ENCODE measurements around the gene NUDT13. TPM values are rescaled to one million over a fixed set of nuclear protein-coding genes. Genes with fewer than 3 reads are reported as not detected.
"Not testable (repeated sequence)": the region's sequence is repeated elsewhere in the genome, so short reads cannot be mapped to it uniquely, and the experiment has no call there.

The NUDT13 gene
- total RNA-seq, 2 experiments from 2014 or later = 1.3 TPM

DNA sequence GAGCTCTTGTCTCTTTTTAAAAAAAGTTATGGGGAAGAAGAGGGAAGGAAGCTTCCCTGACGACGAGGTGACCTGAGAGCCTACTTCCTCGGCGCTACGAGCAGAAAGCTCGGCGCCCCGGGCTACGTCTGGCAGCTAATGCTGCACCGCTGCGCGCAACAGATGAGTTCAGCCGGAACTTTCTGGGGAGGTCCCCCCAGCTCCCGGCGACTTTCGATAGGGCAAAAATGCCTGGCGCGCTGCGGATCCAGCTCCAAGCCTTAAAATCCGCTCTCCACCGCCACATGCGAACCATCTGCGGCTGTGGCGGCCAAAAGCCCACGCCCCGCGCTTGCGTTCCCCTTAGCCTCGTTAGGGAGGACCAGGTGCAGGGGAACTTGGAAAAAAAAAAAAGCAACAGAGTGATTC lies 14.2 kb upstream of the NUDT13 start:
- CTCF ChIA-PET = interaction anchor here (0.7 to 1.5 kb wide), 5 partner anchors 19 to 981 kb away, joined by 3 to 6 read pairs (median 4); partner anchors contain the start of gene FAM149B1
- POLR2A ChIA-PET = interaction anchor here (0.6 to 2.5 kb wide), 14 partner anchors 12 to 823 kb away, joined by 3 to 17 read pairs (median 5); partner anchors contain the start of genes DNAJC9, ECD, FAM149B1 and MCU

GRCh38 chr10:73096449-73097304 lies 13.6 kb upstream of the NUDT13 start, which contains the start of gene P4HA1:
P4HA1 (minus strand) TSS chr10:73096866; CDS start chr10:73074883, 21,983 bp downstream.
- ChIA-PET CTCF (interaction anchor here (0.6 to 1.5 kb wide), 10 partner anchors 14 to 981 kb away, joined by 3 to 6 read pairs (median 4); partner anchors contain the start of genes ECD, FAM149B1 and NUDT13), POLR2A (interaction anchor here (0.6 to 2.5 kb wide), 13 partner anchors 13 to 824 kb away, joined by 3 to 17 read pairs (median 4); partner anchors contain the start of genes ECD, FAM149B1, MCU and NUDT13)

DNA sequence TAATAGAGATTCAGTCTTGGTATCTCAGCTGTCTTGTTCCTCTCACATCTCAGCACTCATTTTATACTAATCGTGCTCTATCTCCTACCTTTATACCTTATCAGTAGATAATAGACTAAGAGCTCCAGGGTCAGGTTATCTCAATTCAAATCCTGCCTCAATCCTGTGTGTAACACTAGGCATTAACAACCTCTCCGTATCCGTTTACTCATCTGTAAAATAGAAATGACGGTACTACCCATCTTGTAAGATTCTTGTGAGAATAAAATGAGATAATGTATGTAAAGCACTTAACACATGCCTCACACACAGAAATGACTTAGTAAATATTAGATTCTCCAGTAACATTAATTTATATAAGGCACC lies 13.0 kb upstream of the NUDT13 start:
- ChIA-PET POLR2A (interaction anchor here (0.6 to 2.5 kb wide), 5 partner anchors 14 to 386 kb away, joined by 3 to 17 read pairs (median 4); partner anchors contain the start of genes ECD and FAM149B1), CTCF (interaction anchor here (0.7 to 1.1 kb wide), 5 partner anchors 13 to 71 kb away, joined by 3 to 4 read pairs (median 4); partner anchors contain the start of genes ECD, FAM149B1 and NUDT13)

DNA sequence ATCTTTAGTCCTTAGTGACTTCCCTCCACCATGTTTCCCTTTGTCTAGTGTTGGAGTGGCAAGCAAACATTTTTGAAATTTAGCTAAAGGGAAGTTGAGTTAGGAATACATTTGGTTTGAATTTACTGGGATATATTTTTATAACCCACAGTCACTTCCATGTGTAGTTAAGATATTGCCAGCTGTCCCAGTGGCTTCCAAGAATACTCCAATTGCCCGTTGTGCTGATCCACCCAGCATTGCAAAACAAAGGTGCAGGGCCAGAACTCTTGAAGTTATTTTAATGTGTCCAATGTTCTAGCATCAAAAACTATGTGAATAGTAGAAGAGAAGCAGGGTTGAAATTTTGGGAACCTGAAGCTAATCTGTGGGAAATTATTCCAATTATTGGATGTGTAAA lies 11.1 kb upstream of the NUDT13 start:
- ChIA-PET POLR2A (no interaction called here), CTCF (no interaction called here)

DNA sequence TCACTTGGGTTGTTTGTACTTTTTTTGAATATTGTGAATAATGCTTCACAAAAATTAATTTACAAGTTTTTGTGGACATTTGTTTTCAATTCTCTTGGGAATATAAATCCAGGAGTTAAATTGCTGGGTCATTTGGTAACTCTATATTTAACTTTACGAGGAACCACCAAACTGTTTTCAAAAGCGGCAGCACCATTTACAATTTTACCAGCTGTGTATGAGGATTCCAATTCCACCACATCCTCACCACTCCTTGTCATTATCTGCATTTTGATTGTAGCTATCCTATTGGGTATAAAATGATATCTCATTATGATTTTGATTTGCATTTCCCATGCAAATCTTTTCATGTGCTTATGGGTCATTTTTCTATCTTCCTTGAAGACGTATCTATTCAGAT lies 4.0 kb upstream of the NUDT13 start:
- ChIA-PET CTCF (no interaction called here), POLR2A (no interaction called here)

DNA sequence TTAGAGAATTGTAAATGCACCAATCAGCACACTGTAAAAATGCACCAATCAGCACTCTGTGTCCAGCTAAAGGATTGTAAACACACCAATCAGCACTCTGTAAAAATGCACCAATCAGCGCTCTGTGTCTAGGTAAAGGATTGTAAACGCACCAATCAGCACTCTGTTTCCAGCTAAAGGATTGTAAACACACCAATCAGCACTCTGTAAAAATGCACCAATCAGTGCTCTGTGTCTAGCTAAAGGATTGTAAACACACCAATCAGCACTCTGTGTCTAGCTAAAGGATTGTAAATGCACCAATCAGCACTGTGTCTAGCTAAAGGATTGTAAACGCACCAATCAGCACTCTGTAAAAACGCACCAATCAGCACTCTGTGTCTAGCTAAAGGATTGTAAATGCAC lies 1.0 kb upstream of the NUDT13 start:
- POLR2A ChIA-PET, CTCF ChIA-PET: not testable (repeated sequence)

DNA sequence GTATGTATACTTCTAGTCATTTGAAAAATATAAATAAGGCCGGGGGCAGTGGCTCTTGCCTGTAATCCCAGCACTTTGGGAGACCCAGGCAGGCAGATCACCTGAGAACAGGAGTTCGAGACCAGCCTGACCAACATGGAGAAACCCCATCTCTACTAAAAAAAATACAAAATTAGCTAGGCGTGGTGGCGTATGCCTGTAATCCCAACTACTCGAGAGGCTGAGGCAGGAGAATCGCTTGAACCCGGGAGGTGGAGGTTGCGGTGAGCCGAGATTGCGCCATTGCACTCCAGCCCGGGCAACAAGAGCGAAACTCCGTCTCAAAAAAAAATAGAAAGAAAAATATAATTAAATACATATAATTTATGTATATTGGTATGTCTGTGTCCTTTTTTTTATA lies 1.8 kb downstream of the NUDT13 start:
- CTCF ChIA-PET = not testable (repeated sequence)
- POLR2A ChIA-PET = interaction anchor here (1.2 kb wide), 1 partner anchor 15 kb away, joined by 4 read pairs; the partner anchor contains the start of gene P4HA1

DNA sequence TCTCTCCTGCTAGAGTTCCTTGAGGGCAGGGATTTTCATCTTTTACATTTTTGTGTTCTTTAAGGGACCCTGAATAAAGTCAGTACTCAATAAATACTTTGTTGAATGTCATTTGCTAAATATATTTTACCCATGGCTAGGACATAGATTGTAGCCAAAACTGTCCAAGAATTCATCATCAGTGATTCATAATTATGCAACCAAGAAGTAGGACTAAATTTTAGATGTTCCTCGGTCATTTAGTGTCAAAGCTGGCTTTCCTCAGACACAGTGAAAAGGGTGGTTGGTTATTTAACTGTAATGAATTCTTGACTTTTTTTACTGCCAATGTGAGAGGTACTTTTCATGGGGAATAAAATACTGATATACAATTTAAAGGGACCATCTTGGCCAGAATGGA lies 3.3 kb downstream of the NUDT13 start:
- ChIA-PET CTCF (no interaction called here), POLR2A (no interaction called here)

DNA sequence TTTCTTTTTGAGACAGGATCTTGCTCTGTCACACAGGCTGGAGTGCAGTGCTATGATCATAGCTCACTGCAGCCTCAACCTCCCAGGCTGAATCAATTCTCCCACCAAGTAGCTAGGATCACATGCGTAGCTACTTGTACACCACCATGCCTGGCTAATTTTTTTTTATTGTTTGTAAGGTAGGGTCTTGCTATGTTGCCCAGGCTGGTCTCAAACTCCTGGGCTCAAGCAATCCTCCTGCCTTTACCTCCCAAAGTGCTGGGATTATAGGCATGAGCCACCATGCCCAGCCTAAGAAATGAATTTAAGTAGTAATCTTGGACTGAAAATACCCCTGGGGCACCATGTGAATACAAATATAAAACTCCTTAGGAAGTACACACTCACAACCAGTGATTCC lies 5.8 kb downstream of the NUDT13 start:
- CTCF ChIA-PET = no interaction called here
- POLR2A ChIA-PET = interaction anchor here (0.5 kb wide), 1 partner anchor 20 kb away, joined by 8 read pairs; no protein-coding TSS in a partner anchor

DNA sequence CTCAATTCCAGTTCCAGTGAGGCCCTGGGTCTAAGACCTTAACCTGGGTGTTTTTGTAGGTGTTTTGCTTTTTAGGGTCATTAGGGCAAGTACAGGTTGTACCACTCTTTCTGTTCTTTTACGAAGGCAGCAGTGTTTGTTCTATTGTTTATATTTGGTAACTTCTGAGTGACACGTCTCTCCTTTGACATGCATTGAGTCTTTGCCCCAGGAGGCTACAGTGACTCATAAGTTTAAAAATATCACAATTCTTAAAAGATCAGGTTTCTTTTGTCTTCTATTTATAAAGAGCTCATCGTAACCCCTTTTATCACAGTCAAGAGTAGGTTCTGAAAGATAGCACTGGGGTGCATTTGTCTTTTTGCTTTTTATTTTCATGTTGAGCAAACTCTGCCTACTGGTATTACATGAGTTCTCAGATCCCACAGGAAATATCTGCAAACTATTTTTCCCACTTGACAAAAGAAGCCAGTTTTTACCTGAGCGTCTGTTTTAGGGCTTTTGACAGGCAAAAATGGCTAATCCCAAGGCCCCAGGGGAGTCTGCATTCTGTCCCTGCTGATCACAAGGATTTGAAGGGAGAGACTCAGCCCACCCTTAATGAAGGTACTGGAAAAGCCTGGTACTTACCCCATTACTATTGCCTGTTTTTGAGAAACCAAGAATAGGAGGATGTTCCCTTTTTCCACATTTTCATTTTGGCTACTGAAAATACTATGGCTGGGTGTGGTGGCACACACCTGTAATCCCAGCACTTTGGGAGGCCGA lies 7.9 kb downstream of the NUDT13 start:
- POLR2A ChIA-PET = no interaction called here
- CTCF ChIA-PET = no interaction called here

DNA sequence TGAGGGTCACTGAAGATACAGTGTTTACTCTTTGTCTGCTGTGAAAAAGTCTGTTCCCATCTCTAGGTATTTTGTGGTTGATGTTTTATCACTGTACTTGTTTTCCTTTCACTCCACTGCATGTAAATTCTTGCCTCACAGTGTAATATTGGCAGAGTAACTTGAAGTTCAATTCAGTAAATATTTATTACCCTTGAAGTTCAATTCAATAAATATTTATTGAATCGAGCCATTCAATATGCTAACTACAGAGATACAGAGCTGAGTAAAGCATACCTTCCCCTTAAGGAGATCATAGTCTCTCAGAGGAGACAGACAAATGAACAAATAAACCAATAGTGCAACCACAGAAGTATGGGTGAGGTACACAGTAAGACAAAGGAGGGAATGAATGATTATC lies 9.2 kb downstream of the NUDT13 start:
- ChIA-PET CTCF (no interaction called here), POLR2A (no interaction called here)

DNA sequence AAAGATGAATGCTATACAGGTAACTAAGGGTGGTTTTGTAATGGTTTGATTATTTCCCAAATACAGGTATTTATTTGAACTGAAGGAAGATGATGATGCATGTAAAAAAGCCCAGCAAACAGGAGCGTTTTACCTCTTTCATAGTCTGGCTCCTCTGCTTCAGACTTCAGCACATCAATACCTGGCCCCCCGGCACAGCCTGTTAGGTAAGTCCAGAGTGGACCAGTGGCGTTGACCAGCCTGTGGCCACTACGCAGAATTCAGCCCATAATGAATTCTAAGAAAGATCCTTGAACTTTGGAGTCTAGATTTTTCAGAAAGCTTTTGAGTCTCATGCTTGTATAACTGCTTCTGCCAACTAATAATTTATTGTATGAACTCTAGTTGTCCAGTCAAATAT lies 9.7 kb downstream of the NUDT13 start:
- ChIA-PET POLR2A (no interaction called here), CTCF (no interaction called here)

DNA sequence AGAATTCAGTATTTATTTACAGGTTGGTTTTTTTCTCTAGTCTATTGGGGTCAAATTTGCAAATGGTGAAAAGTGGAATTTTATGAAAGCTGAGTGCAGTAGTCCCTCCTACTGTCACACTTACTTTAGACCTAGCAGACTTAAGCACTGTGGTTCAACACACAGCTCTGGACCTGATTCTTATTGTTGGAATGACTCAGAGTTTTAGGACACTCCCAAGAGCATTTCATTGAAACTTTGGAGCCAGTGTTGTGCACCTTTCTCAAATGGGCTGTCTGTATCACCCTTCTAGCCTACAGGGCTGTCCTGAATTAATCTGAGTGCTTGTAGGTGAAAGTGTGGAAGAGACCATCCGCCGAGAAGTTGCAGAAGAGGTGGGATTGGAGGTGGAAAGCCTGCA lies 16.1 kb downstream of the NUDT13 start:
- POLR2A ChIA-PET = no interaction called here
- CTCF ChIA-PET = no interaction called here

DNA sequence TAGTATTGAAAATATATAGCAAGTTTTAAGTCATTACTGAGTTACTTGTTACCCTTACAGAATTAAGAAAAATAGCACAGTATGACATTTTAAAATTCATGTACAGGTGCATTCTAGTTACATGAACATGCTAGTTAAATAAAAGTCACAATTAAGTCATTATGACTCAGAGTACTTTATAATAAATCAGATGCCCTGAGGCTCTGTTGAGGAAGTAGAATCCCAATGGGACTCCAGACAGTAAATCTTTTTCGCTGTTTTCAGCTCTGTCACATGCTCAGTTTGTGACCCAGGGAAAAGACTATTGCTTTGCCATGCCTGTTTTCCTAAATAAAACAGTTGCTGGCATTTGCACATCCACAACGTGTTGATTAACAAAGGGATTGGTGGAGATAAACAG lies 21.0 kb downstream of the NUDT13 start:
- CTCF ChIA-PET = no interaction called here
- POLR2A ChIA-PET = no interaction called here

DNA sequence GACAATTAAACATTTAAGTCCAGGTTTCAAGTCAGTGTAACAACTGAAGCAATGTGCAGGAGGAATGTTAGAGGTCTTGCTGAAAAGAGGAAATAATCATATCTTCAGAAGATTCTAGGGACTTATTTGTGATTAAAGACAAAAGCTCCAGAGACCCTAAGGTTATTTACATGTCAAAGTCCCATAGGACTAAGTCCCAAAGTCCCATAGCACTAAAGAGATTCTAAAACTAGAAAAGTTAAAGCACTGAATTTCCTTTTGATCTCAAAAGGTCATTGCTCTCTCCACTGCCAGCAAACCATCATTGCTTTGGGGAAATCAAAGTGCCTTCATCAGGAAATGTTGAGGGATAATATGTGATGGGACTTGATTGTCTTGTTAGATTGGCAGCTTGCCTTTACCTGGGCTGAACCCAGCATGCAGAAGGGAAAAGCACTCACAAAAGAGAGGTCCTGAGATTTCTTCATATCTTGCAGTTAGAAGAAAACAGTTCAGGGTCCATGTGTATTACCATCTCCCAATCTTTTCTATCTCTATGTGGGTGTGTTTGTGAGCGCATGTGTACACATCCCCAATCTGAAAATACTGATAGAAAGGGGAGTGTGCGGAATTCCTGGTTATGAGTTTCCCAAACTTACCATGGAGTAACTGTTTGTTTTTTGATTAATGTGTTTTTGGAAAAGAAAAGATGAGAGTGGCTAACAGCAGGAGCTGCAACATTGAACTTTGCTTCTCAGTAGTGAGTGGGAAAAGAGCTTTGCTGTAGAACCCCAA lies 21.8 kb downstream of the NUDT13 start:
- CTCF ChIA-PET = no interaction called here
- POLR2A ChIA-PET = no interaction called here

DNA sequence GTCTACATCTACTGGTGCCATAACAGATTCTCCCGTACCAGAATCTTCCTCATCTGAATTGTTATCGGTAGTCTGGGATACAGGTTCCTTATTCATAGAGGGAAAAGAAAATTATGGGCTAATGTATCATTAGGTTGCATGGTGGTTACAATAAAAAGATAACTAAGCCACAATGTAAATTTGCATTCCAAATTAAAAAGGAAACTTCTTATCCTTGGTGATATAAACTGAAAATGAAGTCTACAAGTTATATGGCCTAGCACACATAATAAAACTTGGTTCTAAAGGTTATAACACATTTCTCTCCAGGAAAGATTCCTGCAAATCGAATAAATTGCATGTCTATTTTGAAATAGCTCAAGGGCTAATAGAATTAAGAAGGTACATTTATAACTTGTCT lies 24.5 kb downstream of the NUDT13 start:
- ChIA-PET CTCF (no interaction called here), POLR2A (interaction anchor here (0.5 kb wide), 1 partner anchor 30 kb away, joined by 4 read pairs; no protein-coding TSS in a partner anchor)

DNA sequence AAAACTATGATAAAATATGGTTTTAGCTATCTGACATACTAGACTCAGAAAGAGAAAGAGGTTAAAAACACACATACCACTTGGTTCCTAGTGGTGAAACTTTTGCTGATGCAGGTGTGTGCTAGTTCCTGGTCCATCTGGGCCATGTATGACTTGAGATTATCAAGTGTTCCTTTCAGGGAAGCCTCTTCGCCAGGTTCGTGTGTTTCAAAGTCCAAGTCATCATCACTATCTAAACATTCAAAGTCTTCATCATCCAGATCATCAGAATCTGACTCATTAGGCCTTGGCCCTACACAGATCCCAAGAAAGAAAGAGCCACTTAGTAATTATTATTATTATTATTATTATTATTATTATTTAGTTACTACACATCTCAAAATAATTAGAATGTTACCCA lies 26.4 kb downstream of the NUDT13 start:
- ChIA-PET CTCF (no interaction called here), POLR2A (no interaction called here)

GRCh38 chr10:73139251-73139650 lies 29.0 kb downstream of the NUDT13 start:
- POLR2A ChIA-PET = no interaction called here

GRCh38 chr10:73141603-73142002 lies 31.3 kb downstream of the NUDT13 start:
- ChIA-PET POLR2A (no interaction called here), CTCF (no interaction called here)

More at GRCh38 chr10:73139251-73139650, 29.0 kb downstream of the NUDT13 start:
- CTCF ChIA-PET = interaction anchor here (0.5 kb wide), 1 partner anchor 21 kb away, joined by 3 read pairs; no protein-coding TSS in a partner anchor
